Loucy (cell line): Measurements from ENCODE around the gene ZNF423.

ENCODE experiments used
- H2AFZ ChIP-seq: fragments of 200-600 bp; sonication (generic); 2 replicates; pipeline ENCODE4 v1.6.0; 2016; ENCODE audit warnings: antibody characterized with exemption, mild to moderate bottlenecking, low read length, moderate library complexity
- H3F3A ChIP-seq: fragments of 200-600 bp; 2 replicates; pipeline ENCODE4 v1.6.0; 2016; ENCODE audit warnings: antibody characterized with exemption, low read depth, mild to moderate bottlenecking
- H3K27me3 ChIP-seq: fragments of 200-600 bp; sonication (generic); 2 replicates; pipeline ENCODE4 v1.6.1; 2014; ENCODE audit warnings: low read length, mild to moderate bottlenecking; ENCODE audit not compliant: insufficient read depth, poor library complexity, severe bottlenecking
- H3K36me3 ChIP-seq: fragments of 200-600 bp; sonication (generic); 2 replicates; pipeline ENCODE4 v1.6.1; 2016; ENCODE audit warnings: low read length; ENCODE audit not compliant: insufficient read depth
- H3K4me1 ChIP-seq: fragments of 200-600 bp; sonication (generic); 2 replicates; pipeline ENCODE4 v1.5.1; 2014; ENCODE audit warnings: low read length, mild to moderate bottlenecking; ENCODE audit not compliant: insufficient read depth, poor library complexity, severe bottlenecking
- H3K4me2 ChIP-seq: fragments of 200-600 bp; sonication (generic); 2 replicates; pipeline ENCODE4 v1.6.0; 2014; ENCODE audit warnings: antibody characterized with exemption, low read length, low read depth, mild to moderate bottlenecking; ENCODE audit not compliant: poor library complexity, severe bottlenecking
- H3K4me3 ChIP-seq: fragments of 200-600 bp; sonication (generic); 2 replicates; pipeline ENCODE4 v1.5.1; 2014; ENCODE audit warnings: low read length, mild to moderate bottlenecking, mixed read lengths; ENCODE audit not compliant: poor library complexity, severe bottlenecking
- H3K79me2 ChIP-seq: fragments of 200-600 bp; sonication (generic); 2 replicates; pipeline ENCODE4 v1.6.1; 2014; ENCODE audit warnings: low read length; ENCODE audit not compliant: insufficient read depth
- H3K9ac ChIP-seq: fragments of 200-600 bp; sonication (generic); 2 replicates; pipeline ENCODE4 v1.6.0; 2014; ENCODE audit warnings: mild to moderate bottlenecking, low read depth, low read length, moderate library complexity; ENCODE audit not compliant: poor library complexity, severe bottlenecking
- H3K9me2 ChIP-seq: fragments of 200-600 bp; sonication (generic); replicated peaks from 2 replicates; pipeline ENCODE4 v1.6.1; 2016; ENCODE audit warnings: low read depth, low read length, mixed read lengths
- H3K9me3 ChIP-seq: fragments of 200-600 bp; sonication (generic); 2 replicates; pipeline ENCODE4 v1.6.1; 2014; ENCODE audit warnings: mild to moderate bottlenecking, antibody characterized with exemption, low read length, low read depth; ENCODE audit not compliant: insufficient read depth
- H4K20me1 ChIP-seq: fragments of 200-600 bp; sonication (generic); 2 replicates; pipeline ENCODE4 v1.6.0; 2014; ENCODE audit warnings: antibody characterized with exemption, low read length, mild to moderate bottlenecking; ENCODE audit not compliant: insufficient read depth, poor library complexity, severe bottlenecking
- CTCF ChIP-seq: fragments of 200-600 bp; sonication (generic); conservative IDR thresholded peaks from 2 replicates; pipeline ENCODE4 v1.5.1; 2014; ENCODE audit warnings: mild to moderate bottlenecking, antibody characterized with exemption, low read length
- EZH2phosphoT487 ChIP-seq: fragments of 200-600 bp; IDR thresholded peaks from 2 replicates; pipeline ENCODE4 v1.6.1; 2018; ENCODE audit warnings: antibody characterized with exemption, mild to moderate bottlenecking, moderate library complexity, borderline replicate concordance

Gene ZNF423

GRCh38 chr16:49492896-49493626 lies 362.9 kb downstream of the ZNF423 start:
- H3K4me1 ChIP-seq, result no peaks in the 10 kb centered on the region
- no peaks in the 10 kb centered on the region for H4K20me1 ChIP-seq
- no peak overlapping the region for H3K4me2 ChIP-seq
- no peaks in the 10 kb centered on the region for H3K27me3 ChIP-seq
- H3K79me2 ChIP-seq, result no peaks in the 10 kb centered on the region
- no peak for TF ChIP-seq EZH2phosphoT487
- no peak for TF ChIP-seq CTCF
- H3K9ac ChIP-seq, result no peak overlapping the region
- no peaks in the 10 kb centered on the region for H3K36me3 ChIP-seq
- no peaks in the 10 kb centered on the region for H3K9me2 ChIP-seq
- no peaks in the 10 kb centered on the region for H3F3A ChIP-seq
- no peaks in the 10 kb centered on the region for H3K9me3 ChIP-seq
- no peak overlapping the region for H3K4me3 ChIP-seq
- no peak overlapping the region for H2AFZ ChIP-seq

- no peaks in the 10 kb centered on the region for H3K79me2 ChIP-seq
- H3K27me3 ChIP-seq, result no peaks in the 10 kb centered on the region
- H4K20me1 ChIP-seq, result no peaks in the 10 kb centered on the region
- H3K9me2 ChIP-seq, result no peaks in the 10 kb centered on the region
- no peak overlapping the region for H3K9ac ChIP-seq
- H3K36me3 ChIP-seq, result no peaks in the 10 kb centered on the region
- peak overlapping the region; percentile 84 for H2AFZ ChIP-seq
- peak overlapping the region; percentile 38 for H3K4me2 ChIP-seq
- no peaks in the 10 kb centered on the region for H3F3A ChIP-seq
- no peak for TF ChIP-seq EZH2phosphoT487
- TF ChIP-seq CTCF, result peak; percentile 69
- no peaks in the 10 kb centered on the region for H3K9me3 ChIP-seq
- no peak overlapping the region for H3K4me3 ChIP-seq
- H3K4me1 ChIP-seq, result no peaks in the 10 kb centered on the region
Observed at GRCh38 chr16:49491771-49492761, 363.8 kb downstream of the ZNF423 start.

GRCh38 chr16:49491106-49491670 lies 364.7 kb downstream of the ZNF423 start:
- Histone ChIP-seq H3K4me3 (no peak overlapping the region), H3K9me2 (no peaks in the 10 kb centered on the region), H3K4me2 (no peak overlapping the region), H3F3A (no peaks in the 10 kb centered on the region), H2AFZ (no peak overlapping the region), H3K4me1 (no peaks in the 10 kb centered on the region), H3K27me3 (no peaks in the 10 kb centered on the region), H4K20me1 (no peaks in the 10 kb centered on the region), H3K79me2 (no peaks in the 10 kb centered on the region), H3K9ac (no peak overlapping the region), H3K36me3 (no peaks in the 10 kb centered on the region), H3K9me3 (no peaks in the 10 kb centered on the region)
- TF ChIP-seq CTCF (no peak), EZH2phosphoT487 (no peak)
